WTC11 (cell line): ENCODE measurements around the gene KRT10. TPM values are rescaled to one million over a fixed set of nuclear protein-coding genes. Genes with fewer than 3 reads are reported as not detected.

Experiments used
- ATAC-seq: fragments of 200-7000 bp; cut with Tn5 transposase; 2 replicates; pipeline ENCODE4 v1.10.0; 2021; ENCODE audit warnings: mild to moderate bottlenecking, moderate library complexity
- CTCF ChIA-PET: fragments of 300-600 bp; sonication (Branson Sonifier 250); formaldehyde crosslinking; loops from one replicate; lab custom pipeline; 2021; ENCODE audit warnings: antibody characterized with exemption; lab: Charles Lee
- POLR2A ChIA-PET: fragments of 350-600 bp; sonication (Branson Sonifier 250); formaldehyde crosslinking; loops from one replicate; lab custom pipeline; 2021; ENCODE audit warnings: antibody characterized with exemption; lab: Charles Lee
- DNase-seq: peaks from one replicate; pipeline ENCODE4 v3.0.0; 2021; ENCODE audit warnings: low spot score
- H3K27ac Mint-ChIP-seq: 2 replicates; pipeline ENCODE4 v1.8.0; 2021; ENCODE audit warnings: mixed read lengths
- H3K27me3 Mint-ChIP-seq: 2 replicates; pipeline ENCODE4 v1.8.0; 2021; ENCODE audit warnings: low read depth, mild to moderate bottlenecking, moderate library complexity, mixed read lengths
- H3K36me3 Mint-ChIP-seq: 2 replicates; pipeline ENCODE4 v1.8.0; 2021; ENCODE audit warnings: mixed read lengths
- H3K4me1 Mint-ChIP-seq: 2 replicates; pipeline ENCODE4 v1.8.0; 2022; ENCODE audit warnings: mixed read lengths
- H3K4me3 Mint-ChIP-seq: 2 replicates; pipeline ENCODE4 v1.8.0; 2021; ENCODE audit warnings: mild to moderate bottlenecking, moderate library complexity, mixed read lengths
- H3K9me3 Mint-ChIP-seq: 2 replicates; pipeline ENCODE4 v1.8.0; 2021; ENCODE audit warnings: mixed read lengths
- ATF1 ChIP-seq: sonication (generic); formaldehyde crosslinking; IDR thresholded peaks from 2 replicates; pipeline ENCODE4 v1.8.1; 2023; ENCODE audit warnings: mild to moderate bottlenecking, moderate library complexity, missing genetic modification reagents
- CTCF ChIP-seq: fragments of 200-600 bp; IDR thresholded peaks from 2 replicates; pipeline ENCODE4 v1.8.0; 2022; ENCODE audit warnings: antibody characterized with exemption
- ETV6 ChIP-seq: sonication (generic); formaldehyde crosslinking; IDR thresholded peaks from 2 replicates; pipeline ENCODE4 v1.8.1; 2022; ENCODE audit warnings: mild to moderate bottlenecking, missing genetic modification reagents
- FOXJ3 ChIP-seq: sonication (generic); formaldehyde crosslinking; IDR thresholded peaks from 2 replicates; pipeline ENCODE4 v1.9.0; 2021; ENCODE audit warnings: missing genetic modification reagents, mild to moderate bottlenecking, borderline replicate concordance
- FOXK1 ChIP-seq: sonication (generic); formaldehyde crosslinking; IDR thresholded peaks from 2 replicates; pipeline ENCODE4 v1.8.0; 2022; ENCODE audit warnings: mild to moderate bottlenecking, moderate library complexity, missing genetic modification reagents
- FOXP1 ChIP-seq: sonication (generic); formaldehyde crosslinking; IDR thresholded peaks from 2 replicates; pipeline ENCODE4 v1.8.0; 2022; ENCODE audit warnings: missing genetic modification reagents, mild to moderate bottlenecking, moderate library complexity, borderline replicate concordance
- GRHL2 ChIP-seq: fragments of 250-450 bp; sonication (Bioruptor Pico); IDR thresholded peaks from 2 replicates; pipeline ENCODE4 v1.8.0; 2022; ENCODE audit warnings: mild to moderate bottlenecking, moderate library complexity; ENCODE audit not compliant: insufficient replicate concordance, severe bottlenecking
- IRF1 ChIP-seq: sonication (generic); formaldehyde crosslinking; IDR thresholded peaks from 2 replicates; pipeline ENCODE4 v1.8.0; 2023; ENCODE audit warnings: missing genetic modification reagents
- IRF2 ChIP-seq: sonication (generic); formaldehyde crosslinking; IDR thresholded peaks from 2 replicates; pipeline ENCODE4 v1.8.0; 2022; ENCODE audit warnings: low read depth, missing genetic modification reagents, borderline replicate concordance
- JUN ChIP-seq: sonication (generic); formaldehyde crosslinking; IDR thresholded peaks from 2 replicates; pipeline ENCODE4 v1.8.0; 2023; ENCODE audit warnings: mild to moderate bottlenecking, missing genetic modification reagents
- MAX ChIP-seq: sonication (generic); formaldehyde crosslinking; IDR thresholded peaks from 2 replicates; pipeline ENCODE4 v1.8.0; 2022; ENCODE audit warnings: mild to moderate bottlenecking, missing genetic modification reagents
- SMAD3 ChIP-seq: sonication (generic); formaldehyde crosslinking; IDR thresholded peaks from 2 replicates; pipeline ENCODE4 v1.8.0; 2022; ENCODE audit warnings: missing genetic modification reagents, mild to moderate bottlenecking, borderline replicate concordance
- SMAD4 ChIP-seq: sonication (generic); formaldehyde crosslinking; IDR thresholded peaks from 2 replicates; pipeline ENCODE4 v1.8.0; 2022; ENCODE audit warnings: mild to moderate bottlenecking, missing genetic modification reagents
- SOX15 ChIP-seq: fragments of 250-450 bp; sonication (Bioruptor Pico); IDR thresholded peaks from 2 replicates; pipeline ENCODE4 v1.9.0; 2021; ENCODE audit warnings: mild to moderate bottlenecking
- SP1 ChIP-seq: sonication (generic); formaldehyde crosslinking; conservative IDR thresholded peaks from 2 replicates; pipeline ENCODE4 v1.8.1; 2022; ENCODE audit warnings: missing genetic modification reagents
- TCF7 ChIP-seq: sonication (generic); formaldehyde crosslinking; IDR thresholded peaks from 2 replicates; pipeline ENCODE4 v1.8.0; 2022; ENCODE audit warnings: mild to moderate bottlenecking, low read depth, missing genetic modification reagents, moderate library complexity
- TP53 ChIP-seq: sonication (generic); formaldehyde crosslinking; IDR thresholded peaks from 2 replicates; pipeline ENCODE4 v1.8.1; 2023; ENCODE audit warnings: mild to moderate bottlenecking, missing genetic modification reagents
- USF1 ChIP-seq: sonication (generic); formaldehyde crosslinking; IDR thresholded peaks from 2 replicates; pipeline ENCODE4 v1.8.0; 2022; ENCODE audit warnings: mild to moderate bottlenecking, missing genetic modification reagents
- ZBTB43 ChIP-seq: sonication (generic); formaldehyde crosslinking; IDR thresholded peaks from 2 replicates; pipeline ENCODE4 v1.8.1; 2023; ENCODE audit warnings: mild to moderate bottlenecking, missing genetic modification reagents
- ZMAT4 ChIP-seq: fragments of 250-450 bp; sonication (Bioruptor Pico); IDR thresholded peaks from 2 replicates; pipeline ENCODE4 v1.9.0; 2021; ENCODE audit warnings: mild to moderate bottlenecking
- ZNF263 ChIP-seq: sonication (generic); formaldehyde crosslinking; IDR thresholded peaks from 2 replicates; pipeline ENCODE4 v1.8.1; 2022; ENCODE audit warnings: low read depth, mild to moderate bottlenecking, moderate library complexity, missing genetic modification reagents
- ZNF281 ChIP-seq: sonication (generic); formaldehyde crosslinking; IDR thresholded peaks from 2 replicates; pipeline ENCODE4 v1.8.0; 2023; ENCODE audit warnings: mild to moderate bottlenecking, missing genetic modification reagents
- total RNA-seq: library from RNA; stranded (reverse); gene quantifications from 3 replicates; pipeline ENCODE4 v1.2.3, GENCODE V29; 2021

Gene KRT10
- total RNA-seq, 1 experiment from 2014 or later, result 23.2 TPM

GRCh38 chr17:40864661-40865390 is 42.4 kb upstream of the KRT10 start:
- ATAC-seq (no peak), DNase-seq (no peak)
- ChIA-PET POLR2A (no interaction called here), CTCF (no interaction called here)
- H3K36me3 Mint-ChIP-seq, result no peaks in the 10 kb centered on the region
- no peaks in the 10 kb centered on the region for H3K9me3 Mint-ChIP-seq
- TF ChIP-seq USF1 (CRISPR knock-in tag) (no peak), TP53 (CRISPR knock-in tag) (no peak), ZMAT4 (no peak), ATF1 (CRISPR knock-in tag) (no peak), IRF1 (CRISPR knock-in tag) (no peak), ZNF263 (no peak), IRF2 (no peak), GRHL2 (CRISPR knock-in tag) (no peak)
- H3K27me3 Mint-ChIP-seq, result peaks cover 2% of the 10 kb centered on the region
- no peak overlapping the region for H3K4me3 Mint-ChIP-seq
- H3K4me1 Mint-ChIP-seq, result peaks cover 5% of the 10 kb centered on the region
- no peak overlapping the region for H3K27ac Mint-ChIP-seq

GRCh38 chr17:40862985-40863733 is 40.7 kb upstream of the KRT10 start:
- peak overlapping the region; percentile 40; the same call in 1 of the 2 replicates for H3K4me3 Mint-ChIP-seq
- CTCF ChIA-PET, result interaction anchor here (0.6 to 1.6 kb wide), 49 partner anchors 8 to 804 kb away, joined by 3 to 18 read pairs (median 4); partner anchors contain the start of genes KRT9 and KRTAP4-2
- H3K9me3 Mint-ChIP-seq, result peaks cover 3% of the 10 kb centered on the region; the same call in 1 of the 2 replicates
- H3K4me1 Mint-ChIP-seq, result peaks cover 6% of the 10 kb centered on the region
- no peaks in the 10 kb centered on the region for H3K36me3 Mint-ChIP-seq
- ATAC-seq (peak; percentile 99), DNase-seq (peak; percentile 93)
- TF ChIP-seq MAX (peak; percentile 84), SMAD4 (no peak), FOXK1 (CRISPR knock-in tag) (peak; percentile 66), SMAD3 (CRISPR knock-in tag) (no peak), FOXP1 (CRISPR knock-in tag) (peak; percentile 75; the same call in 1 of the 2 replicates), TCF7 (CRISPR knock-in tag) (no peak), JUN (no peak), SOX15 (no peak), IRF1 (CRISPR knock-in tag) (no peak), FOXJ3 (no peak), SP1 (CRISPR knock-in tag) (0 out of 2 replicates have a peak, but pooled peaks have one; percentile 28), ZNF281 (no peak), CTCF (peak; percentile 68), ETV6 (CRISPR knock-in tag) (peak; percentile 65; the same call in 1 of the 2 replicates), ZBTB43 (no peak)
- no peak overlapping the region for H3K27ac Mint-ChIP-seq
- H3K27me3 Mint-ChIP-seq, result peaks cover 7% of the 10 kb centered on the region
- POLR2A ChIA-PET, result interaction anchor here (0.6 kb wide), 1 partner anchor 575 kb away, joined by 4 read pairs; no protein-coding TSS in a partner anchor
